HG03045 (cell line): Measurements from ENCODE around the gene PLEKHO2.

ENCODE experiments used
- ATAC-seq: cut with Tn5 transposase; IDR thresholded peaks from one replicate; pipeline ENCODE4 v1.9.1; 2021; ENCODE audit warnings: mild to moderate bottlenecking, moderate library complexity; ENCODE audit not compliant: unreplicated experiment

The PLEKHO2 gene

DNA sequence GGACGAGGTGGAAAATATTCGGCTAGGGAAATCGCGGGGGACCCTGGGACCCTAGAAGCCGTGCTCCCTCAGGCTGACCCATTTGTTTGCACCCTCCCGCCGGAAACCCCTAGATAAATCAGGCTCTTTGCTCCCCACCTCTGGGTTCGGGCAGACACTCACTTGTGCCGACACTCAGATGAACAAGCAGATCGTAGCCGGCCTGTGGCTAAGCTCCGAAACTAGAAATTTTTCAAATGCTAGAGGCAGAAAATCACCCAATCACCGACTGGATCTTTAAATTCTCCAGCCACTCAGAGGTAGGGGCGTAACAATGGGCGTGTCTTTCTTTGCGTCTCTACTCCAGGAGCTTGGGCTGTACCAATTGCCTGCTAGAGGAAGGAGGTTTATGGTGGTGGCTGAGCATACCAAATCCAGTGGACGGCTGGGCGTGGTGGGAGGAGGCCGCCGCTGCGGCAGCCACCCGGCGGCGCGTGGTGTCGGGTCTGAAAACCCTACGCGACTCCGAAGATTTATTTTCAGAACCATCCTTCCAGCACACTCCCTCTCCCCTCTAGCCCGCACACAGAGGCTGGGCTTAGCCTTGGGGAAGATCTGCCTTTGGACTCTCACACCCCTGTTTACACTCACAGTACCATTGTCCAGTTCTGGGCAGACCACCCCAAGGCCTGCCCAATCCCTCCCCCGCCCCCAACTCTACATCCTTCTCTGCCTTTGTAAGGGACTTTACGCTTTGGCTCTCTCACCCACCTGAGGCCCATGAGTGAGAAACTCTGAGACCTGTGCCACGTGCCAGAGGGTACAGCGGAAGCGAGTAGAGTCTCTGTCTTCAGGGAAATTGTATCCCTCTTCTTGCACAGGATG, 16.1 kb upstream of the PLEKHO2 start, which contains the start of gene PIF1:
TSS of gene PIF1 (minus strand) at position 217 of the 864 bp plus-strand sequence. CDS start 1,312 bp downstream, outside the sequence.
- peak; percentile 81 for ATAC-seq

DNA sequence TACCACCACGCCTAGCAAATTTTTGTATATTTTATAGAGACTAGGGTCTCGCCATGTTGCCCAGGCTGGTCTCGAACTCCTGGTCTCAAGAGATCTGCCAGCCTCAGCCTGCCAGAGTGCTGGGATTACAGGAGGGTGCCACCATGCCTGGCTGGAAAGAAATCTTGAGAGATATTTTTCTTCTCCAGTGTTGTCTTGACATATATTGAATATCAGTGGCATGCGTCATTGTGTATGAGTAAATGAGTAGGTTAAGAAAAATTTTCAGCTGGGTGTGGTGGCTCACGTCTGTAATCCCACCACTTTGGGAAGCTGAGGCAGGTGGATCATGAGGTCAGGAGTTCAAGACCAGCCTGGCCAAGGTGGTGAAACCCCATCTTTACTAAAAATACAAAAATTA, 12.7 kb upstream of the PLEKHO2 start:
- no peak for ATAC-seq

DNA sequence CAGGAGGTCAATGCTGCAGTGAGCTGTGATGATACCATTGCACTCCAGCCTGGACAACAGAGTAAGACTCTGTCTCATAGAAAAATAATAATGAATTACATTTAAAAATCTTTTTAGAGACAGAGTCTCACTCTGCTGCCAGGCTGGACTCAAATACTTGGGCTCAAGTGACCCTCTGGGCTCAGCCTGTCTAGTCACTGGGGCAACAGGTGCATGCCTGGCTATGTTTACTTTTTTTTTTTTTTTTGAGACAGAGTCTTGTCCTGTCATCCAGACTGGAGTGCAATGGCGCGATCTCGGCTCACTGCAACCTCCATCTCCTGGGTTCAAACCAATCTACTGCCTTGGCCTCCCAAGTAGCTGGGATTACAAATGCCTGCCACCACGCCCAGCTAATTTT, 8.0 kb upstream of the PLEKHO2 start:
- no peak for ATAC-seq

DNA sequence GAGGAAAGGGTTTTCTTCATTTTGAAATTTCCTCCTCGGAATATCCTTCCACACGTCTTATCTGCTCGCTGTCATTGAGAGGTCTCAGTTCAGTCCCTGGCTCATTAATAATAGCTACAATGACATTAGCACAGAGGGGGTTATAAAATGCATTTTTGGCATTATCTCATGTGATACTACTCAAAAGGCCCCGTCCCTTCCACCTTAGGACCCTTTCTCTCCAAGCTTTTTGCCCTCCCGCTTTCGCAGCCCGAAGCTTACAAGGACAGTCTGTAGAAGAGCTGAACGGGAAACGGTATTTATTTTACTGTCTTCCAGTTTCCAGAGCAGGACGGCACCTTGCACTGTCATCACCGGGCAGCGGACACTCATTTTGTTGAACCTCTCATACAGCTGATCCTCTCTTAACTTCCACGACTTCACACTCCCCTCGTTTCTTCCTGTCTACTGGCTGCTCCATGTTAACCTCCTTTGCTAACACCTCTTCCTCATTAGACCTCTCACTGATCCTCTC, 5.6 kb upstream of the PLEKHO2 start:
- no peak for ATAC-seq

- no peak for ATAC-seq
Measured at GRCh38 chr15:64837502-64837901, 4.2 kb upstream of the PLEKHO2 start.

DNA sequence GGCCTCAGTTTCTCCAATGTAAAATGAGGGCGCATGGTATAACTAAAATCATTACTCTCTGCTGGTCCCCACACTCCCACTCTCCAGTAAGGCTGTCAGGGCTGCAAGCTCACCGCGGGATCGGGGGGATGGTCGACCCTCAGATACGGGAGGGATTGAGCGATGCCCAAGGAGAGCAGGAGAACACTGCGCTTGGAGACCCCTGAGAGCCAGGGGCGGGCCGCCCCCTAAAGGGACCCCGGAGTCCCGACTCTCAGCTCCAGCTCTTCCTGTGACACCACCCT, 713 bp upstream of the PLEKHO2 start:
- no peak for ATAC-seq

DNA sequence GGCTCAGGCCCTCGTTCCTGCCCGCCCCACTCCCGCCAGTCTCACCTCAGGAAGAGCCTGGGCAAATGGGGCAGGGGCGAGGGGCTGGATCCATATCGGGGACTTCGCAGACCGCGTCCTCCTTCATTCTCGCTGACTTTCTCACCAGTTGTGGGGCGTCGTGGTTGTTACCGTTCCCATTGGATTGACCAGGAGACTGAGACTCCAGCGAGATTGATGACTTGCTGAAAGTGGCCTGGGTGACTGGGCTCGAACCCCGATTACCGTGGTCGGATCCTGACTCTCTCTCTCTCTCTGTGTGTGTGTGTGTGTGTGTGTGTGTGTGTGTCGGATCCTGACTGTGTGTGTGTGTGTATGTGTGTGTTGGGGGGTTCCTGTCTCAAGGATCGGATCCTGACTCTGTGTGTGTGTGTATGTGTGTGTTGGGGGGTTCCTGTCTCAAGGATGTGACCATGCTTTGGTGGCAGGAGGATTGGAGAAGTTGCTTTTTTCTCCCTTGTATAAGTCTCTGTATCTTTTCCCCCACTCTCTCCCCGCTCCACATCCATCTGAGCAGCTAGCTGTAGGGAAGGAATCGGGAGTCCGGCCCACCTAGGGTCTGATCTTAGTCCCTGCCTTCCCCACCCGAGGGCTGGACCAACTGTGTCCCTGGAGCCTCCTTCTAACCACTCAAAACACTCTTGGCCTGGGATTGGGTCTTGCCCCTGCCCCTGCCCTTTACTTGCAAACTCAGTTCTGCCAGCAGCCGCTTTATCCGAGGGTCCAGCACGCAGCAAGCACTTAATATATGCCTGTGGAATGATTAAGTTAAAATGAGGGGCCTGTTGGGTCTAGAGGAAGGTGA, 603 bp downstream of the PLEKHO2 start:
- no peak for ATAC-seq

DNA sequence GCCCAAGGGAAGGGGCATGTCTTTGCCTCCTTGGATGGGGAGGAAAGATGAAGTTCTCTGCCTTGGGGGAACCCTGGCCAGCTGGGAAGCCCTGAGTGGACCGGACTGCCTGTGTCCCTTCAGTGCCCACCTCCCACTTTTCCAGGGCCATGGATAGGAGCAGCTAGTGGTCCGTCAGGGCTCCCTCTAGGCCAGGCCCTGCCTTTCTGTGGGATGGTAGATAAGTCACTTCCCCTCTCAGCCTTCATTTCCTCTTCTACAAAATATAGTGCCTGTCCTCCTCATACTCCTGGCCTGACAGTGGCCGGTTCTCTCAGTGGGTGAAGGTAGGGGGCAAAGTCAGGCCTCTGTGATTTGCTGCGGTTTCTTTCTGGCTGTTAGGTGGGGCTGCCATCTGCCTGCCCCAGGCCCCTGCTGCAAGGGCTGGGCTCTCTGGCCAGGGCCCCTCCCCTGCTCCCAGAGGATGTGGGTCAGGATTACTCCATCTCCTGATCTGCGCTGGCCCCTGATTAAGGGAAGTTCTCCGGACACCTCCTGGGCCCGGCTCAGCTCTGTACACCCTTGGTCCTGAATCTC, 1.4 kb downstream of the PLEKHO2 start:
- ATAC-seq, result no peak

DNA sequence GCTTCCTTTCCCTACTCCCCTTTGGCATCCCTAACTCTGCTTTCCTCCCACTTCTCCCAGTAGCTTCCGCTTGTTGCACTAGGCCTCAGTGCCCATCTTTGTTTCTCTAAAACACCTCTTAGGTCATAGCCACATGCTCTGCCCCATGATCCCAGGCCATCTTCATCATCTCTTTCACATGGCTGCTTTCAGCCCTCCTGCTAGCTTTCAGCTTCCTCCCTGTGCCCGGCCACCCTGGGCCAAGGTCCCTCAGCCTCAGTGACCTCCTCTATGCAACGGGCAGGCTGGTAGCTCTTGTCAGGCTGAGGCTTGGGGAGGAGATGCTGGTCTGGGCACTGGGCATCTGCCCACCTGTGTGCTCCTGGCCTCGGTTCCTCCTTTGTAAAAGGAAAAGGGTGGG, 2.3 kb downstream of the PLEKHO2 start:
- ATAC-seq, result no peak

GRCh38 chr15:64844576-64845145, 2.9 kb downstream of the PLEKHO2 start:
- ATAC-seq, result no peak

DNA sequence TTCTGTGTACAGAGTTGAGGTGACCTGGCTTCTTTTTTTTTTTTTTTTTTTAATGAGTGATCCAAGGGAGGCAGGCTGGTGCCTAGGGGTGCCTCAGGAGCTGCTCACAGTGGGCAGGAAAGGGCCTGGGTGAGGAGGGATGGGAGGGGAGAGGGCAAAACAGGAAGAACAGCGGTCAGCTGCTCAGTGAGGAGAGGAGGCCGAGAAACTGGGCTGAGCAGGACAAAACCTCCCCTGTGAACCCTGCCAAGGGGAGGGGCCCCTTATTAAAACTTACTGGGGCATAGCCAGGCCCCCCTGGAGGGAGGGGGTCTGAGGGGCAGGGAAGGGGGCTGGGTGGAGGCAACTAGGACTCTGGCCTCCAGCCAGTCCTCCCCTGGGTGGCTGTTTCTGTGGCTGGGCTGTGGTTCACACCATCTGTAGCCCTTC, 3.5 kb downstream of the PLEKHO2 start:
- ATAC-seq, result no peak

GRCh38 chr15:64845831-64846595, 4.3 kb downstream of the PLEKHO2 start:
- ATAC-seq, result no peak

- no peak for ATAC-seq
Measured at GRCh38 chr15:64847016-64847415, 5.3 kb downstream of the PLEKHO2 start.

GRCh38 chr15:64847448-64847847, 5.7 kb downstream of the PLEKHO2 start:
- no peak for ATAC-seq

DNA sequence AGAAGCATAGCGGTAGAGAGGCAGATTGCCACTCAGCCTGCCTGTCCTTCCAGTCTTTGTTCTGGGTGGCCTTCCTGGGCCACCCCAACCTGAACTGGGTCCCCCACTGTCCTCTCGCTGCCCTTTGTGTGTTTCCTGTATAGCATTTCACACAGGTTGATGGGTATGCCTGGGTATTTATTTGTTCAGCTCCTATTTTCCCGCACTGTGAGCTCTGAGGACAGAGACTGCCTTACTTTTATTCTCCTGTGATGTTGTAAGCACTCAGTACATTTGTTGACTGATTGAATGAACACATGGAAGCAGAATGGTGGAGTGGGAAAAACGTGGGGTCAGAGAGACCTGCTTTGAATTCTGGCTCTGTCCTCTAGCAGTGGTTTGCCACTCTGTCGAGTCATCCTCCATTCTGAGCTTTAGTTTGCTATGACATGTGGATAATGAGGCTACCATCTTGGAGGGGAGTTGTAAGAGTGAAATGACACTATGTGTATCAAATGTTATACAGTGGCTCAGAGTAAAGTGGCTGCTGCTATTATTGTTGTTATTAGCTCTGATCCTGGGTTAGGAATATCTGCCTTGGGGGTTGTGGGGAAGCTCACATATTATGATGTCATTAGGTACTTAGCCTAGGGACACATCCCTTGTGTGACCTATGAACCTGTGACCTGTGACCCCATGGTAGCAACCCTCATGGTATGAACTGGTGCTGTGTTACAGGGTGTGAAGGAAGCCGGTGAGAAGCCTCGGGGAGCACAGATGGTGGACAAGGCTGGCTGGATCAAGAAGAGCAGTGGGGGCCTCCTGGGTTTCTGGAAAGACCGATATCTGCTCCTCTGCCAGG, 6.4 kb downstream of the PLEKHO2 start:
- no peak for ATAC-seq

GRCh38 chr15:64850778-64851502, 9.2 kb downstream of the PLEKHO2 start:
- no peak for ATAC-seq

DNA sequence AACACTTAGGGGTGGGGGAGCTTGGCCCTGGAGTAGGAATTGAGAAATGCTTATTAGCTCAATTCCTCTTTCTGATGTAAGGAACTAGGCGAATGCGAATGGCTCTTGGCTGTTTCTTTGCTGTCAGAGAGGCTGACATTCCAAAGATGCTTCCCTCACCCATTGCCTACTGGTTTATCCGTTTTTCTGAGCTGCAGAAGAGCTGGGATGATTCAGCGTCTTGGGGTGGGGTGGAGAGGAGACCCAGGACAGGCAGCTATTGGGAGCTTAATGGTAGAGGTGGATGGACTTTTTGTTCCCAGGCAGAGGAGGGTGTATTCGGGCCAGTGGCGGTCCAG, 9.8 kb downstream of the PLEKHO2 start:
- no peak for ATAC-seq

- no peak for ATAC-seq
Measured at GRCh38 chr15:64854041-64854440, 12.3 kb downstream of the PLEKHO2 start.

DNA sequence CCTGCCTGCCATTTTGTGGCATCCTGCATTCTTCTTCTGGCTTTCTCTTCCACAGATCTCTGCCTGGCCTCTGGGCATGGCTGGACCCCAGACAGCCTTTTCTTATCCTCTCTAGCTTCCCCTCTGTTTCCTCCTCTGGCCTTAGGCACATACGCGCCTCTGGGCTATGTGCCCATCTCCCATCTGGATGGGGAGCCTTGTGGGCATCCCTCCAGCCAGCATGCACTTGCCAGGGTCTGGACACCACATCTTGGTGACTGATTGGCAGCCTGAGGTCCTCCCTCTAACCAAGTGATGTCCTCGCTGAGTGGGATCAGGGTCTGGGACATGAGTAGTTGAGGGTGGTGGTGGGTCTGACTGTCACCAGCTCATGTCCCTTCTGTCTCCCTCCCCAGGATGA, 12.8 kb downstream of the PLEKHO2 start:
- ATAC-seq, result no peak
